OCI-M2 (cell line): ENCODE measurements around the gene ADAM17.

Source experiments
- DNase-seq: peaks from one replicate; lab custom pipeline; 2025; ENCODE audit not compliant: unreplicated experiment; lab: John Stamatoyannopoulos, UW

ADAM17 gene

GRCh38 chr2:9474361-9475057, 81.1 kb downstream of the ADAM17 start, which contains the start of gene IAH1:
TSS of gene IAH1 (plus strand) at chr2:9474551. CDS start at chr2:9474567, 16 bp downstream.
- DNase-seq = no peak

DNA sequence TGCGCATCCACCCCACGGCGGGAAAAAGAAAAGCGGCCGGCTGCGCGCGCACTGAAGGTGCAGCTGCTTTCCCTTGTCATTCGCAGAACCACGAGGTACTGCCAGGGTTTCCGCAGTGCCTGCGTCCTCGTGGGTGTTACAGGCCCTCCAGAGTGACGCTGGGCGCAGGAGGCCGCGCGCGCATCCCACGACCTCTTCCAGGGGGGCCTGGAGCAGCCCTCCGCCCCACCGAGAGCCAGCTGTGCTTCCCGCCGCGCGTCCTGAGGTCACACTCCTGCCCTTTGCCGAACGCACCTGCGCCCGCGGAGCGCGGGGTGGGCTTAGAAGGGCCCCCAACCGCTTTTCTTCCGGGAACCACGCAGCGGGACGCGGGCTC, 81.7 kb downstream of the ADAM17 start:
- DNase-seq = no peak

GRCh38 chr2:9473308-9473984, 82.2 kb downstream of the ADAM17 start:
- DNase-seq = no peak

GRCh38 chr2:9472511-9472910, 83.1 kb downstream of the ADAM17 start:
- no peak for DNase-seq

- no peak for DNase-seq
Measured at GRCh38 chr2:9471206-9471605, 84.4 kb downstream of the ADAM17 start.

DNA sequence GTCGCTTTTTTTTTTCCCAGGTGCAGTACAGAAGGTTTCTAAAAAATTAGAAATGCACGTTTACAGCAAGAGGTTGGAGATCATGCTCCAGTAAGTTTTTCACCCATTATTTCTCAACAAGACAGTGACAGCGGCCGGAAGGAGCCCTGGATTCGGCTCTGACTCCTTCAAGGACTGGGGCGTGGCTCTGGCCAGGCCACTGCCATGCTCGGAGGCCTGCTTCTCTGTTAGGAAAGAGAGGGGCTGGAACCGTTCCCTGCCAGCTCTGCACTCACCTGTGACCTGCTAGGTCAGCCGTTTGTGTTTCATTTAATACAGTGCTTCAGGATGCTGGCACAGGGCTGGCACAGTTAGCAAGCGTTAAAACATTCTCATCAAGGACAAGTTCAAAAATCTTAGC, 87.9 kb downstream of the ADAM17 start:
- no peak for DNase-seq

- no peak for DNase-seq
Measured at GRCh38 chr2:9466147-9466683, 89.4 kb downstream of the ADAM17 start.

DNA sequence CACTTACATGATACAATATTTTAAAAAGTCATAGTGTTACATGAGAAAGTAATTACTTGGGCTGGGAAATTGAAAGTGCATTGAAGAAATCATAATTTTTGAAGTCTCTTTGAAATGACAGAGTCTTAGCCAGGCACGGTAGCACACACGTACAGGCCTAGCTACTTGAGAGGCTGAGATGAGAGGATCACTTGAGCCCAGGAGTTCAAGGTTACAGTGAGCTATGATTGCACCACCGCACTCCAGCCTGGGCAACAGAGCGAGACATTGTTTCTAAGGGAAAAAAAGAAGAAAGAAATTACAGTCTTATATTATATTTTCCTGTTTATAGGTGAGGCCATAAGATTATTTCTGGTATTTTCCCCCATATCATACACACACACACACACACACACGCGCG, 90.5 kb downstream of the ADAM17 start:
- DNase-seq = no peak

DNA sequence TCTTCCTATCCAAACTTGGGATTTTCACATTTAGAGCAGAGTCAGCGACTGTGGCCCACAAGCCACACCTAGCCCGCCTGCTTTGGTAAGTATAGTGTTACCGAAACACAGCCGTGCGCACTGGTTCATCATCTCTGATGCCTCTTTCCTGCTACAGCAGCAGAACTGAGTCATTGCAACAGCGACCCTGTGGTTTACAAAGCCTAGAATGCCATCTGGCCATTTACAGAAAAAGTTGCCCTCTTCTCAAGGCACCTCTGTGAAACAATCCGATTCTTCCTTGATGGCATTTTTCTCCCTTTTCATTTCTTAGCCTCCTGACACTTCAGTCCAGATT, 92.0 kb downstream of the ADAM17 start:
- DNase-seq = no peak

GRCh38 chr2:9462886-9463697, 92.5 kb downstream of the ADAM17 start:
- no peak for DNase-seq

GRCh38 chr2:9462313-9462712, 93.3 kb downstream of the ADAM17 start:
- DNase-seq = no peak

DNA sequence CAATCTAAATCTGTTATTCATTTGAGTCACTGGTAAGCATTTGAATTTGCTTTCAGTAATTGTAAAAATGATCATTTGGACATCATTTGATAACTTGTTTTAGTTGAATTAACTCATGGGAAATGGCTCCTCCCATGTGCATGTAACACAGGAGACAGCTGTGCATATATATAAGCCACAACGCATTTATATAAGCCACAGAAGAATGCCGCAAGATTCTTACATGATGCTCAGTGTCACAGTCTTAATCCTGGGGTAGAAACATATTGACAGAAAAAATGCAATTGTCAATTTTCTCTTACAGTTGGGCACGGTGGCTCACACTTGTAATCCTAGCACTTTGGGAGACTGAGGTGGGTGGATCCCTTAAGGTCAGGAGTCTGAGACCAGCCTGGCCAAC, 94.6 kb downstream of the ADAM17 start:
- no peak for DNase-seq

DNA sequence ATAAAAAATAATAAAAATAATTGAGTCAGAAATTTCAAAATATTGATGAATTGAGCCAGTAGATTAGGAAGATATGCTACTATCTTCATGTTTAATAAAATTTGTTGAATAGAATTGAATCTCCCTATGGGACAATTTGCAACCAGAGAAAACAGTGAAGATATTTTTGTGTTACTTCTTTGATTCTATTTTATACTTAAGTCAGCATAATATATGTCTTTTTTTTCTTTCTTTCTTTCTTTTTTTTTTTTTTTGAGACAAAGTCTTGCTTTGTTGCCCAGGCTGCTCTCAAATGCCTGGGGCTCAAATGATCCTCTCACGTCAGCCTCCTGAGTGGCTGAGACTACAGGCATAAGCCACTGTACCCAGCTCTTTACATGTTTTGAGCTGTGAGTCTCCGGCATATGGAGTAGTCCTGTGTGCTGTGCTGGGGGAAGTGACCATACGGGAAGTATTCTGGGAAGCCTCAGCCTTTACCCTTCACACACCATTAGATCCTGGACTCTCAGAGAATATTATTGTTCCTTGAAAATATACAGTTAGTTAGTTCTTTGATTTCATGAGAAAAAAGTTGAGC, 95.1 kb downstream of the ADAM17 start:
- no peak for DNase-seq

DNA sequence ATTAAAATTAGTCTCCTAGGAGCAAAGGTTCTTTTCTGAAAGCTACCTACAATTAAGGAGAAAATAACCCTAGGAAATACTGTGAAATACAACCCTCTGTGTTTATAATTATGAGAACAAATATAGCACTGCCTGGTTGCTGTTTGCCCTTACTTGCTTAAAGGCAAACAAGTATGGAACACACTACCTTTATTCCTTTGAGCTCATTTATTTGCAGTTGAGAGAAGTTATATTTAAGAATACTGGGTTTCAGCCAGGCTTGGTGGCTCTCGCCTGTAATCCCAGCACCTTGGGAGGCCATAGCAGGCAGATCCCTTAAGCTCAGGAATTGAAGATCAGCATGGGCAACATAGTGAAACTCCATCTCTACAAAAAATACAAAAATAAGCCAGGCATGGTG, 104.4 kb downstream of the ADAM17 start:
- no peak for DNase-seq

GRCh38 chr2:9445089-9445488, 110.5 kb downstream of the ADAM17 start:
- DNase-seq = no peak

DNA sequence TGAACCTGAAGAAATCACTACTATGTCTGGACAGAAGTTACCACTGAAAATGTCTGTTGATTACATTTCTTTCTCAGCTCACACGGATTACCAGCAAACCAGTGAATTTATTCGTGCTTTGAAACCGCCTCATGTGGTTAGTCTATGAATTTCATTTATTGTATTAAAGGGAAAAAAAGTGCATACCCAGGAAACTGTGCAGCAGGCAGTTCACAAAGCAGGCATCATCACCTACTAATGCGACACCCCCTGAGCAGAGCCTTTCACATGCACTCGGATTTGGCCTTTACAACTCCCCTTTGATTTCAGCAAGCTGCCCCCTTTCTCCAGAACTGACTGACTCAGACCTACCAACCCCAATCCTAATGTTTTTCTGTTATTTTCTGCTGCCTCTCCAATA, 112.1 kb downstream of the ADAM17 start:
- no peak for DNase-seq

- no peak for DNase-seq
Measured at GRCh38 chr2:9441556-9441955, 114.1 kb downstream of the ADAM17 start.

GRCh38 chr2:9440058-9440727, 115.4 kb downstream of the ADAM17 start:
- DNase-seq = no peak

DNA sequence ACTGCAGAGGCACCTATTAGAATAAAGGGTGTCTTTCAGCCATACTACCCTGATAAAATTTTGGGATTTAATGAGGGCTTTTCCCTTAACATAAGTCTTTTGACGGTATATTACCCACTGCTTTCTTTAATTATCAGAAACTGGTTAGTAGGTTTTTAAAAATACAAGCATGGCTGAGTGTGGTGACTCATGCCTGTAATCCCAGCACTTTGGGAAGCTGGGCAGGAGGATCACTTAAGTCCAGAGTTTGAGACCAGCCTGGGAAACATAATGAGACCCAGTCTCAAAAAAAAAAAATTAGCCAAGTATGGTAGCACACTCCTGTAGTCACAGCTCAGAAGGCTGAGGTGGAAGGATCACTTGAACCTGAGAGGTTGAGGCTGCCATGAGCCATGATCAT, 116.1 kb downstream of the ADAM17 start:
- no peak for DNase-seq
